NCI-H1048 (cell line): Measurements from ENCODE around the gene THOC1.
"Not testable (repeated sequence)": the region's sequence is repeated elsewhere in the genome, so short reads cannot be mapped to it uniquely, and the experiment has no call there.

Source experiments
- DNase-seq: peaks from one replicate; lab custom pipeline; 2025; lab: John Stamatoyannopoulos, UW

Gene THOC1

GRCh38 chr18:267688-268552 is at the start of gene THOC1:
Gene THOC1, minus strand, starts transcription at chr18:268047. Its CDS starts 28 bp downstream, at chr18:268019.
- peak; percentile 81 for DNase-seq

GRCh38 chr18:317618-318017 is 49.8 kb upstream of the THOC1 start:
- no peak for DNase-seq

- DNase-seq = no peak
Measured at GRCh38 chr18:316393-316792, 48.5 kb upstream of the THOC1 start.

GRCh38 chr18:313931-314330 is 46.1 kb upstream of the THOC1 start:
- DNase-seq = no peak

GRCh38 chr18:312415-312814 is 44.6 kb upstream of the THOC1 start:
- no peak for DNase-seq

GRCh38 chr18:310042-310441 is 42.2 kb upstream of the THOC1 start:
- DNase-seq = no peak

GRCh38 chr18:308086-308485 is 40.2 kb upstream of the THOC1 start:
- not testable (repeated sequence) for DNase-seq

- DNase-seq = no peak
Measured at GRCh38 chr18:306608-307255, 38.9 kb upstream of the THOC1 start.

- DNase-seq = no peak
Measured at GRCh38 chr18:305003-305501, 37.2 kb upstream of the THOC1 start.

GRCh38 chr18:303607-304006 is 35.8 kb upstream of the THOC1 start:
- no peak for DNase-seq

- no peak for DNase-seq
Measured at GRCh38 chr18:303011-303410, 35.2 kb upstream of the THOC1 start.

- no peak for DNase-seq
Measured at GRCh38 chr18:302097-302496, 34.2 kb upstream of the THOC1 start.

- DNase-seq = no peak
Measured at GRCh38 chr18:297936-298335, 30.1 kb upstream of the THOC1 start.

- no peak for DNase-seq
Measured at GRCh38 chr18:295756-296490, 28.1 kb upstream of the THOC1 start.

- no peak for DNase-seq
Measured at GRCh38 chr18:294566-294965, 26.7 kb upstream of the THOC1 start.

- no peak for DNase-seq
Measured at GRCh38 chr18:293536-293935, 25.7 kb upstream of the THOC1 start.

GRCh38 chr18:292271-292670 is 24.4 kb upstream of the THOC1 start:
- no peak for DNase-seq

GRCh38 chr18:289970-290369 is 22.1 kb upstream of the THOC1 start:
- not testable (repeated sequence) for DNase-seq

- no peak for DNase-seq
Measured at GRCh38 chr18:289026-289425, 21.2 kb upstream of the THOC1 start.

GRCh38 chr18:286515-287310 is 18.9 kb upstream of the THOC1 start:
- no peak for DNase-seq

- no peak for DNase-seq
Measured at GRCh38 chr18:285817-286216, 18.0 kb upstream of the THOC1 start.

- no peak for DNase-seq
Measured at GRCh38 chr18:275486-275885, 7.6 kb upstream of the THOC1 start.
